BJ (cell line): ENCODE data around the gene AHRR. TPM values are rescaled to one million over a fixed set of nuclear protein-coding genes. Genes with fewer than 3 reads are reported as not detected.

ENCODE experiments used
- CTCF ChIA-PET: fragments of 350-600 bp; formaldehyde crosslinking; extraction: SDS; loops from one replicate; lab custom pipeline; 2021; ENCODE audit warnings: antibody characterized with exemption, inconsistent platforms; lab: Yijun Ruan, JAX
- POLR2A ChIA-PET: fragments of 300-600 bp; sonication (Branson Sonifier 250); formaldehyde crosslinking; extraction: SDS; loops from one replicate; lab custom pipeline; 2021; ENCODE audit warnings: antibody characterized with exemption; lab: Charles Lee
- DNase-seq: peaks from one replicate; pipeline ENCODE4 v3.0.0-alpha.2; 2011; ENCODE audit warnings: low read depth
- H3K27me3 ChIP-seq: 2 replicates; pipeline ENCODE4 v1.6.0; 2011; ENCODE audit warnings: low read length; ENCODE audit not compliant: control insufficient read depth, insufficient read depth
- H3K36me3 ChIP-seq: 2 replicates; pipeline ENCODE4 v1.5.1; 2011; ENCODE audit warnings: low read length; ENCODE audit not compliant: control insufficient read depth, insufficient read depth
- H3K4me3 ChIP-seq: 2 replicates; pipeline ENCODE4 v1.5.1; 2011; ENCODE audit warnings: low read depth, mild to moderate bottlenecking, control low read depth, low read length
- CTCF ChIP-seq: IDR thresholded peaks from 2 replicates; pipeline ENCODE4 v1.5.1; 2011; ENCODE audit warnings: low read depth, mild to moderate bottlenecking, control low read depth, inconsistent platforms, low read length, moderate library complexity; ENCODE audit not compliant: insufficient read depth
- polyA plus RNA-seq: library from polyadenylated mRNA; depleted of rRNA; stranded (reverse); fragments of >200 nt; gene quantifications from 2 replicates; pipeline ENCODE4 v1.2.3, GENCODE V29; 2011

The AHRR gene
- polyA plus RNA-seq, 1 experiment = 36.4 TPM

- no peak overlapping the region for H3K4me3 ChIP-seq
- no peak for DNase-seq
- POLR2A ChIA-PET = no interaction called here
- CTCF ChIA-PET = interaction anchor here (0.9 to 3.0 kb wide), 2 partner anchors 9 to 26 kb away, joined by 3 to 17 read pairs; no protein-coding TSS in a partner anchor
- no peaks in the 10 kb centered on the region for H3K27me3 ChIP-seq
- H3K36me3 ChIP-seq = peaks cover 33% of the 10 kb centered on the region
- no peak for TF ChIP-seq CTCF
These were observed 134.3 kb downstream of the AHRR start for GRCh38 chr5:455806-456205.

DNA sequence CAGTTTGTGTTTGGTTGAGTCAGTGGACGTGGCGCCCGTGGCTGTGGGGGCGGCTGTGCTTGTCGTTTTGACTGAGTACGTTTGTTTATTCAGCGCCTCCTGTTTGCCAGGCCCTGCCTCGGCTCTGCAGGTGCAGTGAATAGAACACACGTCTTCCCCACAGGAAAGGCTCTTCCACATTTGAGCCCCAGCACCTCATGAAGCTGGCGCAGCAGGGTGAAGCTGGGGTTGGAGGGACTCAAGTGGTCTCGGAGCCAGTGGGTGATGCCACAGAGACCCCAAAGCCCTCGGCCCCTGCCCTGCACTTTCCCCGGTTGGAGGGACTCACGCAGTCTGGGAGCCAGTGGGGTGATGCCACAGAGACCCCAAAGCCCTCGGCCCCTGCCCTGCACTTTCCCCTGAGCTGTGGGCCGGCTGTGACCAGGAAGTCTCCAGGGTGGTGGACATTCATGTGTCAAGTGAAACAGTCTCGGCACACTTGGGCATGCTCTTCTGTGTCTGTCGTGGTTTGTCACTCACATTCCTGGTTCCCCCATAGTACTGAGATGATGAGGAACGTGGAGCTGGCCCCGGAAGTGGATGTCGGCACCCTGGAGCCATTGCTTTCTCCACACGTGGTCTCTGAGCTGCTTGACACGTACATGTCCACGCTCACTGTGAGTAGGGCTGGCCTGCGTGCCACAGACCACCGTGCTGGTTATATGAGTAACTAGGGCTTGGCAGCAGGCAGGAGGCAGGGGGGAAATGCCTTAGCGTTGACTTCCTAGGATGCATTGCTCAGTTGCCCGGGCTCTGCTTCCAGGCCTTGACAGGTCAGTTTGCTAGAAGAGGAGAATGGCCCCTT is 135.1 kb downstream of the AHRR start:
- no peak for DNase-seq
- TF ChIP-seq CTCF = no peak
- ChIA-PET CTCF (interaction anchor here (1.2 to 3.0 kb wide), 3 partner anchors 10 to 16 kb away, joined by 3 to 17 read pairs (median 5); no protein-coding TSS in a partner anchor), POLR2A (no interaction called here)
- H3K27me3 ChIP-seq = no peaks in the 10 kb centered on the region
- no peak overlapping the region for H3K4me3 ChIP-seq
- H3K36me3 ChIP-seq = peaks cover 33% of the 10 kb centered on the region

DNA sequence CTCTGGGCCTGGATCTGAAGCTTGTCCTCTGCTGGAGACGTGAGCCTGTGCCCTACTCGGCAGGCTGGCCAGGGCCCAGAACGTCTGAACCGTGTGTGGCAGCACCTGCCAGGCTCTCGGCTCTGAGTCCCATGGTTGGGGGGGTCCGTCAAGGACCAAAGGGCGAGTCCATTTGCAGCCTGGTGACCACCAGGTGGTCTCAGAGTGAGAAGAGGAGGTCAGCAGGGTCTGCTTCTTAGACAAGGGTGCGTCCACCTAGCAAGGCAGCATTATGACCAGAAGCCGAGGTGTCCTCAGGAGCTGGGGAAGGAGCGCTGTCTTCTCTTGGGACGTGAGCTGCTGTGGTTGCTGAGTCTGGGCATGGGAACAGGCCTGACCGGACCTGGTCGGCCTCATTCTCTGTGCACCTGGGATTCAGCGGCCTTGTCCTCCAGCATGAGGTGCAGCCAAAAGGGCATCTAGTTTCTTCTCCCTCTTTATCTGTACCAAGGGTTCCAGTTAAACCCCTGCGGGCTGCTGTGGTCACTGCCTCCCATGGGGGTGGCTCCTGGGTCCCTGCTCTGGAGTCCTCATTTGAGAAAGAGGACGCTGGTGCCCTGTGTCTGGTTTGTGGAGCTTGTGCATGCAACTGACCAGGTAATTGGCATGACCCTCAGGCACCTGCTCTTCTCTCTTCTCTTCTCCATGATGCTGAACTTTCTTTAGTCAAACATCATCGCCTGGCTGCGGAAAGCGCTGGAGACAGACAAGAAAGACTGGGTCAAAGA is 135.9 kb downstream of the AHRR start:
- ChIA-PET POLR2A (no interaction called here), CTCF (interaction anchor here (1.2 to 3.0 kb wide), 3 partner anchors 11 to 15 kb away, joined by 3 to 17 read pairs (median 5); no protein-coding TSS in a partner anchor)
- no peak for DNase-seq
- Histone ChIP-seq H3K4me3 (no peak overlapping the region), H3K36me3 (peaks cover 34% of the 10 kb centered on the region), H3K27me3 (no peaks in the 10 kb centered on the region)
- TF ChIP-seq CTCF = no peak

- POLR2A ChIA-PET = interaction anchor here (0.6 kb wide), 1 partner anchor 64 kb away, joined by 14 read pairs; no protein-coding TSS in a partner anchor
- no peak overlapping the region for H3K4me3 ChIP-seq
- peaks cover 31% of the 10 kb centered on the region for H3K36me3 ChIP-seq
- no peak for TF ChIP-seq CTCF
- H3K27me3 ChIP-seq = no peaks in the 10 kb centered on the region
- peak; percentile 31 for DNase-seq
- CTCF ChIA-PET = interaction anchor here (0.8 kb wide), 1 partner anchor 11 kb away, joined by 3 read pairs; no protein-coding TSS in a partner anchor
These were observed 137.2 kb downstream of the AHRR start for GRCh38 chr5:458547-459353.
